HK-2 (cell line): ENCODE data around the gene RPS21.

Source experiments
- DNase-seq: peaks from one replicate; pipeline ENCODE4 v3.0.0-alpha.2; 2018; ENCODE audit not compliant: unreplicated experiment

Gene RPS21

GRCh38 chr20:62386383-62387218 lies at the start of gene RPS21:
TSS of gene RPS21 (plus strand) at chr20:62387103. CDS start at chr20:62387339, 236 bp downstream.
- peak; percentile 95 for DNase-seq

GRCh38 chr20:62337558-62338293 lies 49.2 kb upstream of the RPS21 start:
- DNase-seq = no peak

- no peak for DNase-seq
These were observed 48.6 kb upstream of the RPS21 start for GRCh38 chr20:62338294-62338620.

- no peak for DNase-seq
These were observed 47.2 kb upstream of the RPS21 start for GRCh38 chr20:62339647-62340062.

- DNase-seq = no peak
These were observed 44.0 kb upstream of the RPS21 start for GRCh38 chr20:62342910-62343309.

GRCh38 chr20:62344092-62344491 lies 42.8 kb upstream of the RPS21 start:
- DNase-seq = no peak

GRCh38 chr20:62344782-62345181 lies 42.1 kb upstream of the RPS21 start:
- DNase-seq = no peak

- DNase-seq = no peak
These were observed 41.1 kb upstream of the RPS21 start for GRCh38 chr20:62345681-62346370.

GRCh38 chr20:62346398-62347150 lies 40.3 kb upstream of the RPS21 start:
- no peak for DNase-seq

GRCh38 chr20:62347151-62347404 lies 39.8 kb upstream of the RPS21 start:
- no peak for DNase-seq

- no peak for DNase-seq
These were observed 39.5 kb upstream of the RPS21 start for GRCh38 chr20:62347445-62347844.

GRCh38 chr20:62348604-62349003 lies 38.3 kb upstream of the RPS21 start:
- no peak for DNase-seq

- DNase-seq = no peak
These were observed 37.3 kb upstream of the RPS21 start for GRCh38 chr20:62349556-62350097.

GRCh38 chr20:62350098-62350628 lies 36.7 kb upstream of the RPS21 start:
- DNase-seq = peak; percentile 69

GRCh38 chr20:62350629-62351422 lies 36.1 kb upstream of the RPS21 start:
- no peak for DNase-seq

GRCh38 chr20:62351469-62352401 lies 35.2 kb upstream of the RPS21 start:
- no peak for DNase-seq

- DNase-seq = no peak
These were observed 34.3 kb upstream of the RPS21 start for GRCh38 chr20:62352402-62353288.

GRCh38 chr20:62353289-62354030 lies 33.4 kb upstream of the RPS21 start:
- DNase-seq = no peak
